ENCODE data around the gene PLD6. TPM values are rescaled to one million over a fixed set of nuclear protein-coding genes. Genes with fewer than 3 reads are reported as not detected.
"Not testable (repeated sequence)": the region's sequence is repeated elsewhere in the genome, so short reads cannot be mapped to it uniquely, and the experiment has no call there.

The PLD6 gene
- total and polyA plus RNA-seq, 2 donors, result 2.8 to 5.1 TPM

GRCh38 chr17:17158506-17158905 lies 47.6 kb downstream of the PLD6 start:
- H3K4me1 ChIP-seq (ENCODE audit: insufficient read depth); DNase-seq (ENCODE audit: extremely low spot score); H3K36me3 ChIP-seq (ENCODE audit: insufficient read depth); H3K27ac ChIP-seq (ENCODE audit: low read depth); H3K4me3 ChIP-seq (ENCODE audit: low read depth, low read length): not testable (repeated sequence)
- 94% methylated on average over 33 of the region's 33 CpGs for WGBS

GRCh38 chr17:17157041-17157440 lies 49.1 kb downstream of the PLD6 start:
- Histone ChIP-seq H3K36me3 (ENCODE audit: insufficient read depth) (peaks cover 2% of the 10 kb centered on the region), H3K4me3 (ENCODE audit: low read depth, low read length) (no peak overlapping the region), H3K4me1 (ENCODE audit: insufficient read depth) (no peaks in the 10 kb centered on the region), H3K27ac (ENCODE audit: low read depth) (no peak overlapping the region)
- WGBS, result 91% methylated on average over 6 of the region's 6 CpGs
- no peak for DNase-seq (ENCODE audit: extremely low spot score)

- no peak for DNase-seq (ENCODE audit: extremely low spot score)
- Histone ChIP-seq H3K4me1 (ENCODE audit: insufficient read depth) (no peaks in the 10 kb centered on the region), H3K36me3 (ENCODE audit: insufficient read depth) (peaks cover 2% of the 10 kb centered on the region), H3K4me3 (ENCODE audit: low read depth, low read length) (no peak overlapping the region), H3K27ac (ENCODE audit: low read depth) (no peak overlapping the region)
- 87% methylated on average over 10 of the region's 10 CpGs for WGBS
These were observed 49.6 kb downstream of the PLD6 start for GRCh38 chr17:17156511-17156910.

- no peak for DNase-seq (ENCODE audit: extremely low spot score)
- 83% methylated on average over 4 of the region's 4 CpGs for WGBS
- H3K4me1 ChIP-seq (ENCODE audit: insufficient read depth), result no peaks in the 10 kb centered on the region
- no peak overlapping the region for H3K27ac ChIP-seq (ENCODE audit: low read depth)
- H3K36me3 ChIP-seq (ENCODE audit: insufficient read depth), result peaks cover 2% of the 10 kb centered on the region
- no peak overlapping the region for H3K4me3 ChIP-seq (ENCODE audit: low read depth, low read length)
These were observed 50.0 kb downstream of the PLD6 start for GRCh38 chr17:17156107-17156506.

- peaks cover 2% of the 10 kb centered on the region for H3K36me3 ChIP-seq (ENCODE audit: insufficient read depth)
- no peak overlapping the region for H3K27ac ChIP-seq (ENCODE audit: low read depth)
- H3K4me3 ChIP-seq (ENCODE audit: low read depth, low read length), result no peak overlapping the region
- 96% methylated on average over 3 of the region's 3 CpGs for WGBS
- no peaks in the 10 kb centered on the region for H3K4me1 ChIP-seq (ENCODE audit: insufficient read depth)
- no peak for DNase-seq (ENCODE audit: extremely low spot score)
These were observed 50.6 kb downstream of the PLD6 start for GRCh38 chr17:17155568-17155967.

GRCh38 chr17:17154981-17155380 lies 51.2 kb downstream of the PLD6 start:
- H3K4me3 ChIP-seq (ENCODE audit: low read depth, low read length), result no peak overlapping the region
- no peak overlapping the region for H3K27ac ChIP-seq (ENCODE audit: low read depth)
- WGBS, result 87% methylated on average over 8 of the region's 8 CpGs
- peaks cover 2% of the 10 kb centered on the region for H3K36me3 ChIP-seq (ENCODE audit: insufficient read depth)
- H3K4me1 ChIP-seq (ENCODE audit: insufficient read depth), result no peaks in the 10 kb centered on the region
- DNase-seq (ENCODE audit: extremely low spot score), result no peak

- H3K36me3 ChIP-seq (ENCODE audit: insufficient read depth), result peaks cover 2% of the 10 kb centered on the region
- no peak overlapping the region for H3K4me3 ChIP-seq (ENCODE audit: low read depth, low read length)
- no peak overlapping the region for H3K27ac ChIP-seq (ENCODE audit: low read depth)
- WGBS, result 85% methylated on average over 5 of the region's 5 CpGs
- DNase-seq (ENCODE audit: extremely low spot score), result no peak
- H3K4me1 ChIP-seq (ENCODE audit: insufficient read depth), result no peaks in the 10 kb centered on the region
These were observed 51.6 kb downstream of the PLD6 start for GRCh38 chr17:17154556-17154955.

GRCh38 chr17:17153709-17154108 lies 52.4 kb downstream of the PLD6 start:
- Histone ChIP-seq H3K4me3 (ENCODE audit: low read depth, low read length) (no peak overlapping the region), H3K4me1 (ENCODE audit: insufficient read depth) (no peaks in the 10 kb centered on the region), H3K27ac (ENCODE audit: low read depth) (no peak overlapping the region), H3K36me3 (ENCODE audit: insufficient read depth) (peaks cover 2% of the 10 kb centered on the region)
- no peak for DNase-seq (ENCODE audit: extremely low spot score)
- WGBS, result 83% methylated on average over 7 of the region's 7 CpGs

GRCh38 chr17:17153071-17153470 lies 53.1 kb downstream of the PLD6 start:
- no peak for DNase-seq (ENCODE audit: extremely low spot score)
- Histone ChIP-seq H3K4me1 (ENCODE audit: insufficient read depth) (no peaks in the 10 kb centered on the region), H3K36me3 (ENCODE audit: insufficient read depth) (peaks cover 2% of the 10 kb centered on the region), H3K4me3 (ENCODE audit: low read depth, low read length) (no peak overlapping the region), H3K27ac (ENCODE audit: low read depth) (no peak overlapping the region)
- WGBS, result 79% methylated on average over 9 of the region's 9 CpGs

GRCh38 chr17:17152385-17152784 lies 53.7 kb downstream of the PLD6 start:
- no peak overlapping the region for H3K4me3 ChIP-seq (ENCODE audit: low read depth, low read length)
- H3K27ac ChIP-seq (ENCODE audit: low read depth), result no peak overlapping the region
- DNase-seq (ENCODE audit: extremely low spot score), result no peak
- peaks cover 2% of the 10 kb centered on the region for H3K36me3 ChIP-seq (ENCODE audit: insufficient read depth)
- WGBS, result 86% methylated on average over 4 of the region's 4 CpGs
- no peaks in the 10 kb centered on the region for H3K4me1 ChIP-seq (ENCODE audit: insufficient read depth)

- WGBS, result 43% methylated on average over 8 of the region's 8 CpGs
- H3K27ac ChIP-seq (ENCODE audit: low read depth), result no peak overlapping the region
- H3K4me1 ChIP-seq (ENCODE audit: insufficient read depth), result no peaks in the 10 kb centered on the region
- peaks cover 2% of the 10 kb centered on the region for H3K36me3 ChIP-seq (ENCODE audit: insufficient read depth)
- no peak for DNase-seq (ENCODE audit: extremely low spot score)
- no peak overlapping the region for H3K4me3 ChIP-seq (ENCODE audit: low read depth, low read length)
These were observed 54.2 kb downstream of the PLD6 start for GRCh38 chr17:17151962-17152361.

GRCh38 chr17:17151541-17151940 lies 54.6 kb downstream of the PLD6 start:
- H3K36me3 ChIP-seq (ENCODE audit: insufficient read depth), result peaks cover 2% of the 10 kb centered on the region
- 81% methylated on average over 3 of the region's 3 CpGs for WGBS
- H3K4me1 ChIP-seq (ENCODE audit: insufficient read depth), result no peaks in the 10 kb centered on the region
- no peak overlapping the region for H3K27ac ChIP-seq (ENCODE audit: low read depth)
- DNase-seq (ENCODE audit: extremely low spot score), result no peak
- H3K4me3 ChIP-seq (ENCODE audit: low read depth, low read length), result no peak overlapping the region

- Histone ChIP-seq H3K36me3 (ENCODE audit: insufficient read depth) (peaks cover 2% of the 10 kb centered on the region), H3K4me3 (ENCODE audit: low read depth, low read length) (no peak overlapping the region), H3K27ac (ENCODE audit: low read depth) (no peak overlapping the region), H3K4me1 (ENCODE audit: insufficient read depth) (no peaks in the 10 kb centered on the region)
- 89% methylated on average over 5 of the region's 5 CpGs for WGBS
- DNase-seq (ENCODE audit: extremely low spot score), result no peak
These were observed 55.1 kb downstream of the PLD6 start for GRCh38 chr17:17151055-17151454.

Data from urinary bladder (tissue), 4 donors.